ENCODE results near the gene SORCS1. TPM values are rescaled to one million over a fixed set of nuclear protein-coding genes. Genes with fewer than 3 reads are reported as not detected.

Gene SORCS1
- total and polyA plus RNA-seq, 4 donors: 1.4 to 3.8 TPM; not detected in 2

- 12 to 15% methylated on average over 9 of the region's 9 CpGs for WGBS, 2 donors
- H3K36me3 ChIP-seq (ENCODE audit: control insufficient read depth in 1 of 2, insufficient read depth in 2 of 2, low read length in 1 of 2): no peaks in the 10 kb centered on the region
- DNase-seq (no peak), ATAC-seq (ENCODE audit: low FRiP score) (no peak)
- H3K27me3 ChIP-seq (ENCODE audit: control insufficient read depth in 1 of 2, insufficient read depth in 2 of 2, low read length in 1 of 2): no peaks in the 10 kb centered on the region
- no peaks in the 10 kb centered on the region for H3K4me1 ChIP-seq (ENCODE audit: control insufficient read depth in 1 of 2, insufficient read depth in 2 of 2, low read length in 2 of 2)
- no peaks in the 10 kb centered on the region for H3K9me3 ChIP-seq (ENCODE audit: control insufficient read depth, low read length)
- H3K27ac ChIP-seq (ENCODE audit: low read depth in 1 of 2, low read length in 2 of 2): no peak overlapping the region
- H3K4me3 ChIP-seq (ENCODE audit: low read length in 2 of 2): no peak overlapping the region
- intact Hi-C loops (cut with DNase I): no loop called here
Measured at GRCh38 chr10:106705681-106706100, 458.8 kb downstream of the SORCS1 start.

GRCh38 chr10:106696239-106696638 lies 468.3 kb downstream of the SORCS1 start:
- Histone ChIP-seq H3K4me1 (ENCODE audit: control insufficient read depth in 1 of 2, insufficient read depth in 2 of 2, low read length in 2 of 2) (no peaks in the 10 kb centered on the region), H3K27me3 (ENCODE audit: control insufficient read depth in 1 of 2, insufficient read depth in 2 of 2, low read length in 1 of 2) (peaks cover 0 to 1% of the 10 kb centered on the region in 2 donors), H3K9me3 (ENCODE audit: control insufficient read depth, low read length) (no peaks in the 10 kb centered on the region), H3K27ac (ENCODE audit: low read depth in 1 of 2, low read length in 2 of 2) (no peak overlapping the region), H3K4me3 (ENCODE audit: low read length in 2 of 2) (no peak overlapping the region), H3K36me3 (ENCODE audit: control insufficient read depth in 1 of 2, insufficient read depth in 2 of 2, low read length in 1 of 2) (no peaks in the 10 kb centered on the region)
- ATAC-seq (ENCODE audit: low FRiP score) (no peak), DNase-seq (no peak)
- intact Hi-C loops (cut with DNase I): no loop called here
- 45 to 68% methylated on average over 2 of the region's 2 CpGs for WGBS, 2 donors

DNA sequence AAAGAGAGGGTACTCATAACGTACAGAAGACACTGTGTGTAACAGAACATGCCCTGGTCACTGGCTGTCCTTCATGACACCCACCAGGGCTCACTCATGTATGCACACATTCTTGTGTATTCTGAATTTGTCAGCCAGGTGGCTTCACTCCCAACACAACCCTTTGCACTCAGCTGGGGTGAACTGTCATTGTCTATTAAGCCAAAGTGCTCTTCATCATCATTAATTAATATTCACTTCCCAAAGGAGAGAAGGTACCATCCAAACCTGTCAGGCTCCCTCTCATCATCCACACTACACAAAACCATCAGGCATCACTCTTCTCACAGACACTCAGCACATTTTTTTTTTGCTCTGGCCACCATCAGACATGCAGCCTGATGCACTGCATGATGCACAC lies 469.8 kb downstream of the SORCS1 start:
- H3K4me3 ChIP-seq (ENCODE audit: low read length in 2 of 2): no peak overlapping the region
- WGBS, 2 donors: 81 to 85% methylated on average over 1 of the region's 1 CpG
- no peak for ATAC-seq (ENCODE audit: low FRiP score)
- no peaks in the 10 kb centered on the region for H3K9me3 ChIP-seq (ENCODE audit: control insufficient read depth, low read length)
- H3K27ac ChIP-seq (ENCODE audit: low read depth in 1 of 2, low read length in 2 of 2): no peak overlapping the region
- intact Hi-C loops (cut with DNase I): no loop called here
- H3K27me3 ChIP-seq (ENCODE audit: control insufficient read depth in 1 of 2, insufficient read depth in 2 of 2, low read length in 1 of 2): no peaks in the 10 kb centered on the region
- no peaks in the 10 kb centered on the region for H3K36me3 ChIP-seq (ENCODE audit: control insufficient read depth in 1 of 2, insufficient read depth in 2 of 2, low read length in 1 of 2)
- no peak for DNase-seq
- no peaks in the 10 kb centered on the region for H3K4me1 ChIP-seq (ENCODE audit: control insufficient read depth in 1 of 2, insufficient read depth in 2 of 2, low read length in 2 of 2)

GRCh38 chr10:106682175-106682574 lies 482.3 kb downstream of the SORCS1 start:
- no peaks in the 10 kb centered on the region for H3K36me3 ChIP-seq (ENCODE audit: control insufficient read depth in 1 of 2, insufficient read depth in 2 of 2, low read length in 1 of 2)
- no peaks in the 10 kb centered on the region for H3K4me1 ChIP-seq (ENCODE audit: control insufficient read depth in 1 of 2, insufficient read depth in 2 of 2, low read length in 2 of 2)
- no peak for DNase-seq
- no peaks in the 10 kb centered on the region for H3K9me3 ChIP-seq (ENCODE audit: control insufficient read depth, low read length)
- no peak overlapping the region for H3K27ac ChIP-seq (ENCODE audit: low read depth in 1 of 2, low read length in 2 of 2)
- H3K27me3 ChIP-seq (ENCODE audit: control insufficient read depth in 1 of 2, insufficient read depth in 2 of 2, low read length in 1 of 2): no peaks in the 10 kb centered on the region
- ATAC-seq (ENCODE audit: low FRiP score): no peak
- intact Hi-C loops (cut with DNase I): no loop called here
- H3K4me3 ChIP-seq (ENCODE audit: low read length in 2 of 2): no peak overlapping the region

DNA sequence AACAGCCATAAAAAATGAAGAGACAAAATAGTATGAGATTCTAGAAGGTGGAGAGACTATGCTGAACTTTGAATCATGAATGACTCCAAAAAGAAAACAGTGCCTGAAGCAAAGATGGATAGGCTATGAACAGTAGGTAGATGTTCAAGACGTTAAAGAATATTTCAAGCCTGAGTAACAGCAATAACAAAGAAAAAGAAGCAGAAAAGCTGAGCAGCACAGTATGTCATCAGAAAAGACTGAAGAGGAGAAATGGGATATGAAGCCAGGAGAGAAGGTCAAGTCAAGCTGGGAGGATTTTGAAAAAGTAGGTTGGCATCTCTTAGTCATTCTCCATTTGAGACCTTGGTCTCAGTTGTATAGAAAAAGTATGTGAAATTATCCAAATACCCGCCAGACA lies 484.4 kb downstream of the SORCS1 start:
- no peaks in the 10 kb centered on the region for H3K4me1 ChIP-seq (ENCODE audit: control insufficient read depth in 1 of 2, insufficient read depth in 2 of 2, low read length in 2 of 2)
- DNase-seq (no peak), ATAC-seq (ENCODE audit: low FRiP score) (no peak)
- H3K9me3 ChIP-seq (ENCODE audit: control insufficient read depth, low read length): no peaks in the 10 kb centered on the region
- H3K4me3 ChIP-seq (ENCODE audit: low read length in 2 of 2): no peak overlapping the region
- 46 to 48% methylated on average over 2 of the region's 2 CpGs for WGBS, 2 donors
- H3K27ac ChIP-seq (ENCODE audit: low read depth in 1 of 2, low read length in 2 of 2): no peak overlapping the region
- no peaks in the 10 kb centered on the region for H3K36me3 ChIP-seq (ENCODE audit: control insufficient read depth in 1 of 2, insufficient read depth in 2 of 2, low read length in 1 of 2)
- H3K27me3 ChIP-seq (ENCODE audit: control insufficient read depth in 1 of 2, insufficient read depth in 2 of 2, low read length in 1 of 2): no peaks in the 10 kb centered on the region
- intact Hi-C loops (cut with DNase I): no loop called here

GRCh38 chr10:106679314-106679713 lies 485.2 kb downstream of the SORCS1 start:
- Histone ChIP-seq H3K9me3 (ENCODE audit: control insufficient read depth, low read length) (no peaks in the 10 kb centered on the region), H3K27ac (ENCODE audit: low read depth in 1 of 2, low read length in 2 of 2) (no peak overlapping the region), H3K4me1 (ENCODE audit: control insufficient read depth in 1 of 2, insufficient read depth in 2 of 2, low read length in 2 of 2) (no peaks in the 10 kb centered on the region), H3K36me3 (ENCODE audit: control insufficient read depth in 1 of 2, insufficient read depth in 2 of 2, low read length in 1 of 2) (no peaks in the 10 kb centered on the region), H3K4me3 (ENCODE audit: low read length in 2 of 2) (no peak overlapping the region), H3K27me3 (ENCODE audit: control insufficient read depth in 1 of 2, insufficient read depth in 2 of 2, low read length in 1 of 2) (no peaks in the 10 kb centered on the region)
- DNase-seq: no peak
- intact Hi-C loops (cut with DNase I): no loop called here
- ATAC-seq (ENCODE audit: low FRiP score): no peak

DNA sequence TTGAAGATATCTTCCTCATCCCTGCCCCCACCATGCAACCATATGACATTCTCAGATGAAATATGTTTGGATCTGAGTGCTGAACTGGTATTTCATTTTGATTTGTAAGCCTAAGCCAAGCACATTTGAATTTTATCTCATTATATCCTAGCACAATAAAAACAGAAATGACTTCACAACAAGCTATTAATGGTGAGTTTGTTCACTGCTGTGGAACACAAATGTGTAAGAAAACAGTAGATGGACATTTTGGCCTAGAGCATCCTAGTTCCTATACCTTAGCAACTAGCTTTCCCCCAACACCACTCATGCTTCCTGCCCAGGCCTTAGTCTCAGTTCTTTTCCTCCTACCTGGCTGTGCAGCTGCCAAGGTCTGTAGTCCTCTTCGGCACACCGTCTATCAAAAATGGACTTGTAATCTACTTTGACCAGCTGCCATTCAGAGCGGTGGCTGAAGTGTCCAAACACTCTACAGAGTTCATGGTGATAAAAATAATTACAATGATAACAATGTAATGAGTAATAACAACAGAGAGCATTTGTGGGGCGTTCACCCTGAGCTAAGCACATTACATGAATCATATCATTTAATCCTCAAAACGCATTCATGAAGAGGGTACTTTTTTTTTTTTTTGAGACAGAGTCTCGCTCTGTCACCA lies 491.9 kb downstream of the SORCS1 start:
- no peaks in the 10 kb centered on the region for H3K27me3 ChIP-seq (ENCODE audit: control insufficient read depth in 1 of 2, insufficient read depth in 2 of 2, low read length in 1 of 2)
- intact Hi-C loops (cut with DNase I): no loop called here
- no peaks in the 10 kb centered on the region for H3K36me3 ChIP-seq (ENCODE audit: control insufficient read depth in 1 of 2, insufficient read depth in 2 of 2, low read length in 1 of 2)
- 70 to 80% methylated on average over 6 of the region's 6 CpGs for WGBS, 2 donors
- H3K9me3 ChIP-seq (ENCODE audit: control insufficient read depth, low read length): no peaks in the 10 kb centered on the region
- DNase-seq: no peak
- no peaks in the 10 kb centered on the region for H3K4me1 ChIP-seq (ENCODE audit: control insufficient read depth in 1 of 2, insufficient read depth in 2 of 2, low read length in 2 of 2)
- no peak overlapping the region for H3K27ac ChIP-seq (ENCODE audit: low read depth in 1 of 2, low read length in 2 of 2)
- no peak overlapping the region for H3K4me3 ChIP-seq (ENCODE audit: low read length in 2 of 2)
- no peak for ATAC-seq (ENCODE audit: low FRiP score)

GRCh38 chr10:106661767-106662140 lies 502.8 kb downstream of the SORCS1 start:
- DNase-seq (no peak), ATAC-seq (ENCODE audit: low FRiP score) (no peak)
- Histone ChIP-seq H3K27ac (ENCODE audit: low read depth in 1 of 2, low read length in 2 of 2) (no peak overlapping the region), H3K4me3 (ENCODE audit: low read length in 2 of 2) (no peak overlapping the region), H3K4me1 (ENCODE audit: control insufficient read depth in 1 of 2, insufficient read depth in 2 of 2, low read length in 2 of 2) (no peaks in the 10 kb centered on the region), H3K9me3 (ENCODE audit: control insufficient read depth, low read length) (no peaks in the 10 kb centered on the region), H3K27me3 (ENCODE audit: control insufficient read depth in 1 of 2, insufficient read depth in 2 of 2, low read length in 1 of 2) (no peaks in the 10 kb centered on the region), H3K36me3 (ENCODE audit: control insufficient read depth in 1 of 2, insufficient read depth in 2 of 2, low read length in 1 of 2) (no peaks in the 10 kb centered on the region)
- intact Hi-C loops (cut with DNase I): no loop called here
- WGBS, 2 donors: 73 to 81% methylated on average over 3 of the region's 3 CpGs

DNA sequence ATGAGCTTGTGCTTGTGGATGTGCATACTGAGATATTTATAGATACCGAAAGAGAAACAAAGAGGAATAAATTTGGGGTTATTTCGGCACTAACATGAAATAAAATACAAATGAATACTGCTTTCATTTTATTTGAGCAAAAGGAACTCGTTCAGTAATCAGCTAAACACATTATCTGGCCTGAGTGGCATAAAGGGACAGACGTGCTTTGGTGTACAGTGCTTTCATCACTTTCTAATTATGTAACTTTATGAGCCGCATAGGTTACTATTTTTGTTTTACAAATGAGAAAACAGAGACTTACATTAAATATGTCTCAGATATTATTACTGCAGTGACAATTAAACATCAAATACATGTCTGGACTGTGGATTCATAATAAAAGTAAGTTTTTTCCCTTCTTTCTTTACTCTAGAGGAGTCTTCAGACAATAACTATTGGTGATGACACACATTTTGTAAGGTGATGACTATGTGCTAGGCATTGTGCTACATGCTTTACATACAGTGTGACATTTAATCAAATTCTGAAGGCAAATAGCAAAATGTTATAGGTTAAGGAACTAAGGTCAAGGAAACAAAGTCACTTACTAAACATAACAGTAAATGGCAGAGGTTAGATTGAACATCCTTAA lies 503.3 kb downstream of the SORCS1 start:
- H3K27me3 ChIP-seq (ENCODE audit: control insufficient read depth in 1 of 2, insufficient read depth in 2 of 2, low read length in 1 of 2): no peaks in the 10 kb centered on the region
- H3K9me3 ChIP-seq (ENCODE audit: control insufficient read depth, low read length): no peaks in the 10 kb centered on the region
- H3K27ac ChIP-seq (ENCODE audit: low read depth in 1 of 2, low read length in 2 of 2): no peak overlapping the region
- intact Hi-C loops (cut with DNase I): no loop called here
- no peak overlapping the region for H3K4me3 ChIP-seq (ENCODE audit: low read length in 2 of 2)
- DNase-seq: no peak
- H3K4me1 ChIP-seq (ENCODE audit: control insufficient read depth in 1 of 2, insufficient read depth in 2 of 2, low read length in 2 of 2): no peaks in the 10 kb centered on the region
- 48 to 54% methylated on average over 5 of the region's 5 CpGs for WGBS, 2 donors
- no peak for ATAC-seq (ENCODE audit: low FRiP score)
- no peaks in the 10 kb centered on the region for H3K36me3 ChIP-seq (ENCODE audit: control insufficient read depth in 1 of 2, insufficient read depth in 2 of 2, low read length in 1 of 2)
